RWPE2 (cell line): ENCODE data around the gene H2BK1.

Source experiments
- ATAC-seq: fragments of 200-7000 bp; cut with Tn5 transposase; 3 replicates; pipeline ENCODE4 v1.9.1; 2021; ENCODE audit warnings: low read depth
- DNase-seq: peaks from one replicate; pipeline ENCODE4 v3.0.0-alpha.2; 2020; ENCODE audit warnings: low spot score
- H3K27ac ChIP-seq: fragments of 450-650 bp; 2 replicates; pipeline ENCODE4 v1.5.1; 2017; ENCODE audit warnings: mild to moderate bottlenecking; ENCODE audit not compliant: poor library complexity, severe bottlenecking
- H3K27me3 ChIP-seq: fragments of 250-450 bp; sonication (Bioruptor Pico); 2 replicates; pipeline ENCODE4 v1.5.1; 2021; ENCODE audit warnings: mild to moderate bottlenecking, moderate library complexity; ENCODE audit not compliant: insufficient read depth, poor library complexity, severe bottlenecking
- H3K36me3 ChIP-seq: fragments of 250-450 bp; sonication (Bioruptor Pico); 2 replicates; pipeline ENCODE4 v1.5.1; 2020; ENCODE audit warnings: low read depth, mild to moderate bottlenecking, moderate library complexity
- H3K4me1 ChIP-seq: fragments of 250-450 bp; sonication (Bioruptor Pico); 2 replicates; pipeline ENCODE4 v1.5.1; 2021; ENCODE audit warnings: mild to moderate bottlenecking, moderate library complexity; ENCODE audit not compliant: insufficient read depth, poor library complexity, severe bottlenecking
- H3K4me3 ChIP-seq: fragments of 250-450 bp; sonication (Bioruptor Pico); 2 replicates; pipeline ENCODE4 v1.5.1; 2021; ENCODE audit warnings: mild to moderate bottlenecking, moderate library complexity; ENCODE audit not compliant: severe bottlenecking
- H3K9me3 ChIP-seq: fragments of 250-450 bp; sonication (Bioruptor Pico); 2 replicates; pipeline ENCODE4 v1.5.1; 2021; ENCODE audit warnings: mild to moderate bottlenecking, moderate library complexity; ENCODE audit not compliant: severe bottlenecking
- TF ChIP-seq, protein P1 (sequence below): fragments of 450-650 bp; IDR thresholded peaks from one replicate; pipeline ENCODE4 v1.5.1; 2017; ENCODE audit warnings: mild to moderate bottlenecking, moderate library complexity; ENCODE audit not compliant: poor library complexity, severe bottlenecking

H2BK1 gene

DNA sequence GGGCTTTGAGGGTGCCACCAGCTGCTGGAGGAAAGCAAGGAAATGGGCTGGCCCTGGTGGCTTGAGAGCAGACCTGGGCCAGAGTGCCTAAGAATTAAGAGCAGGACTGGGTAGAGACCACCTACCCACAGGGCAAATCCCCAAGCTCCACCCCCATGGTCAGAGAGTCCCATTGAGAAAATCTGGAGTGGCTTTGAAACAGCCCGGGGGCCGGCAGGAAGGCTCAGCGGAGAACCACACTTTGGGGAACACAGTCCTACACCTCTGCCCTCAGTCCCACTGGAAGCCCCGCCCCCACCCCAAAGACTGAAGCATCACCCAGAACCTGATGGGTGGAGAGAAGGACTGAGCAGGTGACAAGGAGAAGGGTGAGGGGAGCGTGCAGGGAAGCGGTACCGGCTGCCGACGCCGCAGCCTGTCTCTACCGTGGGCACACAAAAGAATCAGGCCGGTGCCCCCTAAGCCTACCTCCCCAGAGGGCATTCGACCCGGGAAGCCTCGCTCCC, 34.6 kb upstream of the H2BK1 start:
- Histone ChIP-seq H3K9me3 (no peaks in the 10 kb centered on the region), H3K4me3 (no peak overlapping the region), H3K36me3 (no peaks in the 10 kb centered on the region), H3K4me1 (no peaks in the 10 kb centered on the region), H3K27ac (no peak overlapping the region), H3K27me3 (peaks cover 9% of the 10 kb centered on the region)
- TF ChIP-seq, protein P1, sequence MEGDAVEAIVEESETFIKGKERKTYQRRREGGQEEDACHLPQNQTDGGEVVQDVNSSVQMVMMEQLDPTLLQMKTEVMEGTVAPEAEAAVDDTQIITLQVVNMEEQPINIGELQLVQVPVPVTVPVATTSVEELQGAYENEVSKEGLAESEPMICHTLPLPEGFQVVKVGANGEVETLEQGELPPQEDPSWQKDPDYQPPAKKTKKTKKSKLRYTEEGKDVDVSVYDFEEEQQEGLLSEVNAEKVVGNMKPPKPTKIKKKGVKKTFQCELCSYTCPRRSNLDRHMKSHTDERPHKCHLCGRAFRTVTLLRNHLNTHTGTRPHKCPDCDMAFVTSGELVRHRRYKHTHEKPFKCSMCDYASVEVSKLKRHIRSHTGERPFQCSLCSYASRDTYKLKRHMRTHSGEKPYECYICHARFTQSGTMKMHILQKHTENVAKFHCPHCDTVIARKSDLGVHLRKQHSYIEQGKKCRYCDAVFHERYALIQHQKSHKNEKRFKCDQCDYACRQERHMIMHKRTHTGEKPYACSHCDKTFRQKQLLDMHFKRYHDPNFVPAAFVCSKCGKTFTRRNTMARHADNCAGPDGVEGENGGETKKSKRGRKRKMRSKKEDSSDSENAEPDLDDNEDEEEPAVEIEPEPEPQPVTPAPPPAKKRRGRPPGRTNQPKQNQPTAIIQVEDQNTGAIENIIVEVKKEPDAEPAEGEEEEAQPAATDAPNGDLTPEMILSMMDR = no peak
- no peak for ATAC-seq
- no peak for DNase-seq

DNA sequence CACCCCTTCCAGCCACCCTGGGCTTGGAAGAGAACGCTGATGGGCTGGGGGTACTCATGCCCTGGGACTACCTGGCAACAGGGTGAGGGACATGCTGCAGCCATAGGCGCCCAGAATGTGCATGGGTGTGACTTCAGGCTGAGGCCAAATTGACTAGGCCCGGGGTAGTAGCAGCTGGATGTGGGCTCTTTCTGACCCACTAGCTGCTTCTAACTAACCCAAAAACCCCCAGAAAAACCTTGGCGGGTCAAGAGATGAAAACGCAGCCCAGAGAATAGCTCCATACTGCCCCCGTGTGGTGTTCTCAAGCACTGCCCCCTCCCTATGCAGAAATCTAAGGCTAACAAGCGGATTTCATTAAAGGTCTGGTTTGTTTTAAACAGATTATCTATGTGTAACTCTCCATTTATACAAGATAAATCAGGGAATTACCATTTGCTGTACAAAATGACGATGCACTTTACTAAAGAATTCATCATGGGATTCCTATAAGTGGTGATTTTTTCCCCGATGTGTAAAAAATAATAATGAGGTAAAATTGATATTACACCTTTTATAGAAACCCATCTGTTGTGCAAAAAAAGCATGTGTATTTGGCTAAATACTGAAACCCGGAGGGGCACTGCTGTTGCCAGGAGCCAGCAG, 34.0 kb upstream of the H2BK1 start:
- Histone ChIP-seq H3K4me1 (no peaks in the 10 kb centered on the region), H3K27me3 (peaks cover 9% of the 10 kb centered on the region), H3K4me3 (no peak overlapping the region), H3K27ac (no peak overlapping the region), H3K9me3 (no peaks in the 10 kb centered on the region), H3K36me3 (no peaks in the 10 kb centered on the region)
- TF ChIP-seq, protein P1 = peak; percentile 62
- ATAC-seq (no peak), DNase-seq (peak; percentile 31)

DNA sequence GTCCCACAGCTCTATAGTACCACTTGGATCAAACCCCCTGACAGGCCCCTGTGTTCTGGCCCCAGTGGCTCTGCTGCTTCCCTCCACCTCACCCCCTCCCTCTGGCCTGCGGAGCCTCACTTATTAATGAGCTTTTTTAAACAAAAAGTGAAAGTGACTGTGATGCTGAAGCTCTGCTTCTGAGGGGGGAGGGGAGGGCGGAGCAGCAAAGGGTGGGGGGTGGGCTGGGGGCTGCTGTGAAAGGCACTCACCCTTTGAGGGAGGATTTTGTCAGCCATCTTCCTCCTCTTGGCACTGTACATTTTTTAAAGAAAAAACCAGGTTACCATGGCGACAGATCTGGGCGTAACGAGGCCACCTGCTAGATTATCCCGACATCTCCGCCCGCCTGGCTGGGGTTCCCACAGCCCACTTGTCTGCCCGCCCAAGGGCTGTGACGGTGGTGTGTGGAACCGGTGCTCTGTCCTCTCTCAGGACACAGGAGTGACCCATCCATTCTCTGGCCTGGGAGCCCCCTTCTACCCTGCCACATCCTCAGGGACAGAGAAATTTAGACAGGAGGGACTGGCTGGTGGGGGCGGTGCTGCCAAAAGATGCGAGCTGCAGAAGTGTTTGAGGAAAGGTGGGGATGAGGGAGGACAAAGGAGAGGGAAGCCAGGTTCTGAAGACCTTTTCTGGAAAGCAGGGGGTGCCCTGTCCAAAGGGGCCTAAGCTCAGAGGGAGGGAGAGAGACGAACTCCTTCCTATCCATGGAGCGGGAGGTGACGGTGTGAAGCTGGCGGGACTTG, 33.3 kb upstream of the H2BK1 start:
- H3K27me3 ChIP-seq = peaks cover 9% of the 10 kb centered on the region
- TF ChIP-seq, protein P1 = no peak
- ATAC-seq = no peak
- H3K9me3 ChIP-seq = no peaks in the 10 kb centered on the region
- H3K4me1 ChIP-seq = no peaks in the 10 kb centered on the region
- no peak overlapping the region for H3K4me3 ChIP-seq
- H3K36me3 ChIP-seq = no peaks in the 10 kb centered on the region
- DNase-seq = peak; percentile 35
- H3K27ac ChIP-seq = no peak overlapping the region

DNA sequence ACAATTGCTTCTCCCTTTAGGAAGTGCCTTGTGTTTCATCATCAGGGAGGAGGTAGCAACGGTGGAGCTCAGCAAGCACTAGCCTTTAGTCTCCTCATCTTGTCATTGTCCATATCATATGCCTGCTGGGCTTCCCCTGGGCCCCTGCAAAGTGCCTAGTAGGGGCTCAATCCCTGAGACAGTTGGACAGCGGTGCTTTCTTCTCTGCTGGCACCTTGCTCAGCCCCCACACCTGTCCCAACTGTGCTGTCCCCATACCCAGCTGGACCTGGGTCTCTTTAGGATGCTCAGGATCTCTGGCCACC, 32.7 kb upstream of the H2BK1 start:
- Histone ChIP-seq H3K4me3 (no peak overlapping the region), H3K9me3 (no peaks in the 10 kb centered on the region), H3K27me3 (peaks cover 9% of the 10 kb centered on the region), H3K4me1 (no peaks in the 10 kb centered on the region), H3K27ac (no peak overlapping the region), H3K36me3 (peaks cover 4% of the 10 kb centered on the region; the same call in 1 of the 2 replicates)
- DNase-seq (no peak), ATAC-seq (no peak)
- TF ChIP-seq, protein P1 = no peak
